Right lobe of liver (tissue), 6 donors: ENCODE measurements around the gene SLC10A3. TPM values are rescaled to one million over a fixed set of nuclear protein-coding genes. Genes with fewer than 3 reads are reported as not detected.
A peak's percentile ranks its signal among the peaks of the same experiment; 100 is the strongest.

Source experiments
- ATAC-seq, 4 donors: fragments of 200-7000 bp; cut with Tn5 transposase; one replicate each; pipeline ENCODE4 v1.9.1; 2020; ENCODE audit warnings: mild to moderate bottlenecking in 4 of 4, moderate library complexity in 4 of 4
- DNase-seq, 3 donors: peaks; one replicate each; pipeline ENCODE4 v3.0.0-alpha.2; 2020
- H3K27ac ChIP-seq, 3 donors: fragments of 200-600 bp; one replicate each; pipeline ENCODE4 v1.8.0; 2022
- H3K27me3 ChIP-seq, 2 donors: fragments of 200-600 bp; one replicate each; pipeline ENCODE4 v1.8.0; 2022
- H3K36me3 ChIP-seq, 4 donors: fragments of 200-600 bp; sonication (generic) in 1 of 4; one replicate each; pipeline versions ENCODE4 v1.5.1 to v1.8.0; 2017 to 2022; ENCODE audit warnings: control low read depth in 1 of 4
- H3K4me1 ChIP-seq, 4 donors: fragments of 200-600 bp; sonication (generic) in 1 of 4; one replicate each; pipeline versions ENCODE4 v1.5.1 to v1.8.0; 2017 to 2022; ENCODE audit warnings: control low read depth in 1 of 4
- H3K4me3 ChIP-seq, 3 donors: fragments of 200-600 bp; one replicate each; pipeline ENCODE4 v1.8.0; 2022
- H3K9me3 ChIP-seq, 4 donors: fragments of 200-600 bp; sonication (generic) in 1 of 4; one replicate each; pipeline versions ENCODE4 v1.5.1 to v1.8.0; 2017 to 2022; ENCODE audit warnings: control low read depth in 1 of 4
- POLR2A ChIP-seq: fragments of 450-650 bp; IDR thresholded peaks from one replicate; pipeline ENCODE4 v1.6.1; 2017; ENCODE audit warnings: antibody characterized with exemption, mild to moderate bottlenecking
- WGBS: methylation state at CpG from one replicate; pipeline ENCODE4 v1.1.6; 2018; ENCODE audit warnings: low coverage, low lambda C conversion rate; ENCODE audit not compliant: insufficient coverage; ENCODE audit errors: missing lambda C conversion rate; 5-methylcytosine and 5-hydroxymethylcytosine counted together
- intact Hi-C, 2 donors: fragments of 100-400 bp; cut with DNase I; formaldehyde crosslinking; loops; one replicate each; pipeline versions ENCODE4 v1.11.2 to v1.14.1; 2022
- long read RNA-seq: library from polyadenylated mRNA; unstranded; transcript quantifications from one replicate; pipeline ENCODE4 v2.0.0, GENCODE V29; 2019
- total RNA-seq, 6 experiments: library from RNA; depleted of rRNA in 2 of 6; stranded (reverse); fragments of >200 nt in 2 of 6; fragmentation: NEBNext Ultra II Directional in 3 of 6; extraction: Animal tissue kit (Norgen Biotek cat#: 25700) in 3 of 6; gene quantifications; one replicate each; pipeline versions ENCODE4 v1.1.0 to v1.2.4, GENCODE V29; 2016 to 2023
- TF ChIP-seq, protein P1 (sequence below), 4 donors: fragments of 200-600 bp in 3 of 4; fragments of 450-650 bp in 1 of 4; IDR thresholded peaks; one replicate each; pipeline versions ENCODE4 v1.5.1 to v1.8.0; 2016 to 2022; ENCODE audit warnings: antibody characterized with exemption in 4 of 4, mild to moderate bottlenecking in 2 of 4
- donor health status: DM: no; HTN: yes; CAD: no.
- donor health status: DM: no; HTN: no; CAD: no.
- donor health status: DM: no; HTN: no; CAD: no.
- donor health status: DM: no; HTN: yes; CAD: no.
- donor health status: DM: no; HTN: yes; CAD: no.

The SLC10A3 gene, protein sequence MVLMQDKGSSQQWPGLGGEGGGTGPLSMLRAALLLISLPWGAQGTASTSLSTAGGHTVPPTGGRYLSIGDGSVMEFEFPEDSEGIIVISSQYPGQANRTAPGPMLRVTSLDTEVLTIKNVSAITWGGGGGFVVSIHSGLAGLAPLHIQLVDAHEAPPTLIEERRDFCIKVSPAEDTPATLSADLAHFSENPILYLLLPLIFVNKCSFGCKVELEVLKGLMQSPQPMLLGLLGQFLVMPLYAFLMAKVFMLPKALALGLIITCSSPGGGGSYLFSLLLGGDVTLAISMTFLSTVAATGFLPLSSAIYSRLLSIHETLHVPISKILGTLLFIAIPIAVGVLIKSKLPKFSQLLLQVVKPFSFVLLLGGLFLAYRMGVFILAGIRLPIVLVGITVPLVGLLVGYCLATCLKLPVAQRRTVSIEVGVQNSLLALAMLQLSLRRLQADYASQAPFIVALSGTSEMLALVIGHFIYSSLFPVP
- total RNA-seq: 10 to 100 TPM in 1 of 6 experiments, 1 to 10 TPM in 5; 3.0 to 15.2 (median 5.1) TPM
- long read RNA-seq, partial matches to known transcripts: 0 of 1 reads
- long read RNA-seq, other reads (novel, unspliced or antisense): 1 of 1 reads

DNA sequence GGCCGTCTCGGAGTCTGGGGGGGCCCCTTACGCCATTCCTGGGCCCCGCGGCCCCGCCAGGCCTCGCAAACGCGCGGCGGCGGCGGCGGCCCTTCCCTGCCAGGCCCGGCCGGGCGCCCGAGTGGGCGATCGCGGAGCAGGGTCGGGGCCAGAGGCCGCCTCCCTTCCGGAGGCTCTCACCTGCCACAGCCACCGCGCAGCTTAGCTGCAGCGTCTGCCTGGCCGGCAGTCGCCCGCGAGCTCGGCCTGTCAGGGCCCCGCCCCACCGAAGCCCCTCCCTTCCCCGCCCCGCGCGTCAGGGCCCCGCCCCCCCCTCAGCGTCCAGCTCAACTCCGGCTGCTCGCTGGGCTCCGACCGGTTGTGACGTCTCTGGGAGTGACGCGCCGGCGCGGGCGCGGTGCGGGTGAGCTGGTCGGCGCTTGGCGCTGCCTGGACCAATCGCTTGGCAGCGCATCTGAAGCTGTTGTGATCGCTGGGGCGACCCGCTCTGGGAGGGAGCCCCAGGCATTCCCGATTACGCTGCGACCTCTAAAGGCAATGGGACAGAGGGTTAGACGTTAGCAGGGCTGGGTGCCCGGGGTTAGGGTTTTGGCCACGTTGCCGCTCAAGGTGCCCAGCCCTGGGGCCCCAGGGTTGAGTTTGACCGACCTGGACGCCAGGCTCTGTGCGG is at the start of gene SLC10A3:
Gene SLC10A3, minus strand, starts transcription at position 216 of the 670 bp plus-strand sequence. CDS start 1,689 bp downstream, outside the sequence.
- DNase-seq (peak; percentile 93 to 97 (median 95)), ATAC-seq (peak; percentile 86 to 92 (median 90))
- Histone ChIP-seq H3K9me3 (no peaks in the 10 kb centered on the region), H3K4me3 (peak within 1 kb of the TSS; percentile 52 to 67 (median 55)), H3K27ac (peak within 1 kb of the TSS; percentile 74 to 84 (median 75)), H3K27me3 (no peaks in the 10 kb centered on the region), H3K4me1 (no peaks in the 10 kb centered on the region), H3K36me3 (no peaks in the 10 kb centered on the region)
- peak; percentile 88 for TF ChIP-seq POLR2A
- TF ChIP-seq, protein P1, sequence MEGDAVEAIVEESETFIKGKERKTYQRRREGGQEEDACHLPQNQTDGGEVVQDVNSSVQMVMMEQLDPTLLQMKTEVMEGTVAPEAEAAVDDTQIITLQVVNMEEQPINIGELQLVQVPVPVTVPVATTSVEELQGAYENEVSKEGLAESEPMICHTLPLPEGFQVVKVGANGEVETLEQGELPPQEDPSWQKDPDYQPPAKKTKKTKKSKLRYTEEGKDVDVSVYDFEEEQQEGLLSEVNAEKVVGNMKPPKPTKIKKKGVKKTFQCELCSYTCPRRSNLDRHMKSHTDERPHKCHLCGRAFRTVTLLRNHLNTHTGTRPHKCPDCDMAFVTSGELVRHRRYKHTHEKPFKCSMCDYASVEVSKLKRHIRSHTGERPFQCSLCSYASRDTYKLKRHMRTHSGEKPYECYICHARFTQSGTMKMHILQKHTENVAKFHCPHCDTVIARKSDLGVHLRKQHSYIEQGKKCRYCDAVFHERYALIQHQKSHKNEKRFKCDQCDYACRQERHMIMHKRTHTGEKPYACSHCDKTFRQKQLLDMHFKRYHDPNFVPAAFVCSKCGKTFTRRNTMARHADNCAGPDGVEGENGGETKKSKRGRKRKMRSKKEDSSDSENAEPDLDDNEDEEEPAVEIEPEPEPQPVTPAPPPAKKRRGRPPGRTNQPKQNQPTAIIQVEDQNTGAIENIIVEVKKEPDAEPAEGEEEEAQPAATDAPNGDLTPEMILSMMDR (IDR thresholded peaks at IDR 0.05): peak in 1 of 4 donors; percentile 20
- intact Hi-C loops: no loop called here
- 5% methylated on average over 4 of the region's 71 CpGs for WGBS

- no peaks in the 10 kb centered on the region for H3K36me3 ChIP-seq
- intact Hi-C loops: no loop called here
- no peak for DNase-seq
- no peak overlapping the region for H3K4me3 ChIP-seq
- no peak for ATAC-seq
- H3K9me3 ChIP-seq: no peaks in the 10 kb centered on the region
- no peak overlapping the region for H3K27ac ChIP-seq
- 58% methylated on average over 7 of the region's 8 CpGs for WGBS
- no peaks in the 10 kb centered on the region for H3K27me3 ChIP-seq
- TF ChIP-seq, protein P1 (IDR thresholded peaks at IDR 0.05): no peak
- no peak for TF ChIP-seq POLR2A
- peaks cover 0 to 13% (median 0%) of the 10 kb centered on the region in 4 donors for H3K4me1 ChIP-seq
Measured at GRCh38 chrX:154539077-154539476, 48.6 kb upstream of the SLC10A3 start.

DNA sequence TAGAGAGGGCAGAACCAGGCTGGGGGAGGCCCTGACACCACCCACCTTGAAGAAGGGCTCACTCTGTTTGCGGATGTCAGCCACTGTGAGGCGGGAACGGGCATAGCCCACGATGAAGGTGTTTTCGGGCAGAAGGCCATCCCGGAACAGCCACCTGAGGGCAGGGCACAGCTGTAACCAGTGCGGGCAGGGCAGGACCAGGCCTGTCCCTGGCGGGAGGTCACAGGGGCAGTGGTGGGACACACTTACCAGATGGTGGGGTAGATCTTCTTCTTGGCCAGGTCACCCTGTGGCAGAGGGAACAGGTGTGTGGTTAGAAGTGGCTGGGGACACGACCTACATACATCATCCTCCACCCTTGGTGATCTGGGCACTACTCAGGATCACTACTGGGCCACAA is 45.5 kb upstream of the SLC10A3 start:
- H3K36me3 ChIP-seq: no peaks in the 10 kb centered on the region
- no CpG with 5 or more reads among the region's 9 CpGs for WGBS
- DNase-seq (no peak), ATAC-seq (no peak)
- no peak overlapping the region for H3K4me3 ChIP-seq
- H3K27ac ChIP-seq: no peak overlapping the region
- TF ChIP-seq, protein P1 (IDR thresholded peaks at IDR 0.05): no peak
- TF ChIP-seq POLR2A: no peak
- intact Hi-C loops: no loop called here
- H3K27me3 ChIP-seq: no peaks in the 10 kb centered on the region
- H3K4me1 ChIP-seq: peaks cover 0 to 9% (median 0%) of the 10 kb centered on the region in 4 donors
- H3K9me3 ChIP-seq: no peaks in the 10 kb centered on the region

GRCh38 chrX:154534526-154535322 is 44.3 kb upstream of the SLC10A3 start:
- no peak for TF ChIP-seq POLR2A
- TF ChIP-seq, protein P1 (IDR thresholded peaks at IDR 0.05): peak; percentile 100
- Histone ChIP-seq H3K9me3 (no peaks in the 10 kb centered on the region), H3K36me3 (no peaks in the 10 kb centered on the region), H3K27ac (no peak overlapping the region), H3K4me1 (peaks cover 0 to 5% (median 0%) of the 10 kb centered on the region in 4 donors), H3K27me3 (no peaks in the 10 kb centered on the region), H3K4me3 (no peak overlapping the region)
- ATAC-seq: peak; percentile 97 to 100 (median 98)
- 5% methylated on average over 4 of the region's 34 CpGs for WGBS
- DNase-seq: peak; percentile 87 to 96 (median 93)
- intact Hi-C loops: loop anchor here in 1 of 2 donors (5.0 kb wide), 1 partner anchor 132 kb away; no protein-coding TSS in a partner anchor
